GM12878 (cell line): ENCODE measurements around the gene KRT78.

Experiments used
- BCL11A ChIP-seq: IDR thresholded peaks from 2 replicates; pipeline ENCODE4 v1.6.1; 2011; ENCODE audit warnings: low read depth, low read length
- GATAD2B ChIP-seq: fragments of 450-650 bp; conservative IDR thresholded peaks from 2 replicates; pipeline ENCODE4 v1.6.1; 2017; ENCODE audit warnings: low read depth, mild to moderate bottlenecking, moderate library complexity
- MAX ChIP-seq: IDR thresholded peaks from 2 replicates; pipeline ENCODE4 v1.6.1; 2012; ENCODE audit warnings: low read depth, low read length, improper control_type of control experiment
- TARDBP ChIP-seq: IDR thresholded peaks from 2 replicates; pipeline ENCODE4 v1.6.1; 2016; ENCODE audit warnings: borderline replicate concordance
- ZBTB33 ChIP-seq: fragments of 450-650 bp; IDR thresholded peaks from 2 replicates; pipeline ENCODE4 v1.6.1; 2017; ENCODE audit warnings: mild to moderate bottlenecking
- TF ChIP-seq, protein P1 (sequence below), 3 experiments: IDR thresholded peaks in 2 of 3; conservative IDR thresholded peaks in 1 of 3; 2 replicates each; pipeline ENCODE4 v1.5.1; 2011; ENCODE audit warnings: low read depth in 3 of 3, low read length in 3 of 3, mild to moderate bottlenecking in 3 of 3, control low read depth in 2 of 3, moderate library complexity in 2 of 3, inconsistent platforms in 1 of 3, mixed read lengths in 1 of 3; ENCODE audit not compliant: control insufficient read depth in 2 of 3, insufficient read depth in 1 of 3; ENCODE audit errors: extremely low read depth in 1 of 3
- TF ChIP-seq, protein P2 (sequence below): IDR thresholded peaks from 2 replicates; pipeline ENCODE4 v1.6.1; 2011; ENCODE audit warnings: low read depth, low read length, improper control_type of control experiment, borderline replicate concordance

- TF ChIP-seq, protein P1, sequence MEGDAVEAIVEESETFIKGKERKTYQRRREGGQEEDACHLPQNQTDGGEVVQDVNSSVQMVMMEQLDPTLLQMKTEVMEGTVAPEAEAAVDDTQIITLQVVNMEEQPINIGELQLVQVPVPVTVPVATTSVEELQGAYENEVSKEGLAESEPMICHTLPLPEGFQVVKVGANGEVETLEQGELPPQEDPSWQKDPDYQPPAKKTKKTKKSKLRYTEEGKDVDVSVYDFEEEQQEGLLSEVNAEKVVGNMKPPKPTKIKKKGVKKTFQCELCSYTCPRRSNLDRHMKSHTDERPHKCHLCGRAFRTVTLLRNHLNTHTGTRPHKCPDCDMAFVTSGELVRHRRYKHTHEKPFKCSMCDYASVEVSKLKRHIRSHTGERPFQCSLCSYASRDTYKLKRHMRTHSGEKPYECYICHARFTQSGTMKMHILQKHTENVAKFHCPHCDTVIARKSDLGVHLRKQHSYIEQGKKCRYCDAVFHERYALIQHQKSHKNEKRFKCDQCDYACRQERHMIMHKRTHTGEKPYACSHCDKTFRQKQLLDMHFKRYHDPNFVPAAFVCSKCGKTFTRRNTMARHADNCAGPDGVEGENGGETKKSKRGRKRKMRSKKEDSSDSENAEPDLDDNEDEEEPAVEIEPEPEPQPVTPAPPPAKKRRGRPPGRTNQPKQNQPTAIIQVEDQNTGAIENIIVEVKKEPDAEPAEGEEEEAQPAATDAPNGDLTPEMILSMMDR (IDR thresholded peaks at IDR 0.05 in 2 of 3, conservative IDR thresholded peaks at IDR 0.05 in 1 of 3; ENCODE audit: control insufficient read depth in 2 of 3, extremely low read depth in 1 of 3, insufficient read depth in 1 of 3, low read depth in 3 of 3, low read length in 3 of 3) = no peak
- TF ChIP-seq GATAD2B = no peak
- no peak for TF ChIP-seq TARDBP
- TF ChIP-seq BCL11A = no peak
- TF ChIP-seq ZBTB33 = no peak
- no peak for TF ChIP-seq MAX
- TF ChIP-seq, protein P2, sequence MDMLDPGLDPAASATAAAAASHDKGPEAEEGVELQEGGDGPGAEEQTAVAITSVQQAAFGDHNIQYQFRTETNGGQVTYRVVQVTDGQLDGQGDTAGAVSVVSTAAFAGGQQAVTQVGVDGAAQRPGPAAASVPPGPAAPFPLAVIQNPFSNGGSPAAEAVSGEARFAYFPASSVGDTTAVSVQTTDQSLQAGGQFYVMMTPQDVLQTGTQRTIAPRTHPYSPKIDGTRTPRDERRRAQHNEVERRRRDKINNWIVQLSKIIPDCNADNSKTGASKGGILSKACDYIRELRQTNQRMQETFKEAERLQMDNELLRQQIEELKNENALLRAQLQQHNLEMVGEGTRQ = no peak
Measured at GRCh38 chr12:52861511-52861910, 12.7 kb upstream of the KRT78 start.
